Upper lobe of left lung (tissue), 6 donors: ENCODE results near the gene ADGRD1. TPM values are rescaled to one million over a fixed set of nuclear protein-coding genes. Genes with fewer than 3 reads are reported as not detected.

Source experiments
- ATAC-seq, 2 donors: fragments of 200-7000 bp; cut with Tn5 transposase; one replicate each; pipeline ENCODE4 v1.9.1; 2022; ENCODE audit warnings: mild to moderate bottlenecking in 2 of 2, moderate library complexity in 2 of 2; ENCODE audit not compliant: low FRiP score in 2 of 2
- DNase-seq, 2 donors: peaks; one replicate each; pipeline ENCODE4 v3.0.0-alpha.2; 2019 to 2020
- H3K27ac ChIP-seq, 4 donors: fragments of 200-600 bp; sonication (generic); one replicate each; pipeline ENCODE4 v1.5.1; 2016 to 2019
- H3K27me3 ChIP-seq, 4 donors: fragments of 200-600 bp; sonication (generic); one replicate each; pipeline ENCODE4 v1.5.1; 2017 to 2019
- H3K36me3 ChIP-seq, 4 donors: fragments of 200-600 bp; sonication (generic); one replicate each; pipeline ENCODE4 v1.5.1; 2016 to 2019
- H3K4me1 ChIP-seq, 4 donors: fragments of 200-600 bp; sonication (generic); one replicate each; pipeline ENCODE4 v1.5.1; 2018 to 2019
- H3K4me3 ChIP-seq, 4 donors: fragments of 200-600 bp; sonication (generic); one replicate each; pipeline ENCODE4 v1.5.1; 2017 to 2019; ENCODE audit warnings: mild to moderate bottlenecking in 2 of 4, moderate library complexity in 1 of 4
- H3K9me3 ChIP-seq, 4 donors: fragments of 200-600 bp; sonication (generic); one replicate each; pipeline ENCODE4 v1.5.1; 2018 to 2019
- CTCF ChIP-seq, 6 experiments: fragments of 450-650 bp in 4 of 6; fragments of 200-600 bp in 2 of 6; sonication (generic) in 2 of 6; IDR thresholded peaks; one replicate each; pipeline ENCODE4 v1.5.1; 2016 to 2019; ENCODE audit warnings: antibody characterized with exemption in 6 of 6
- EP300 ChIP-seq, 4 donors: sonication (generic); formaldehyde crosslinking; IDR thresholded peaks; one replicate each; pipeline ENCODE4 v1.5.1; 2017; ENCODE audit warnings: antibody characterized with exemption in 4 of 4, control low read depth in 2 of 4
- POLR2A ChIP-seq, 4 donors: fragments of 450-650 bp; IDR thresholded peaks; one replicate each; pipeline ENCODE4 v1.5.1; 2016 to 2017; ENCODE audit warnings: antibody characterized with exemption in 4 of 4, mild to moderate bottlenecking in 2 of 4
- POLR2AphosphoS5 ChIP-seq, 2 donors: sonication (generic); formaldehyde crosslinking; IDR thresholded peaks; one replicate each; pipeline ENCODE4 v1.5.1; 2017; ENCODE audit warnings: antibody characterized with exemption in 2 of 2
- WGBS, 2 donors: methylation state at CpG; one replicate each; pipeline ENCODE4 v1.1.5; 2017 to 2018; 5-methylcytosine and 5-hydroxymethylcytosine counted together
- total RNA-seq, 6 donors: library from RNA; depleted of rRNA in 4 of 6; stranded (reverse); fragments of >200 nt in 4 of 6; gene quantifications; one replicate each; pipeline versions ENCODE4 v1.1.0 to v1.2.1, GENCODE V29; 2016 to 2021
- donor health status: DM: no; HTN: no; CAD: no; lungs with moderate emphysema.
- donor health status: DM: no; HTN: yes; CAD: no; lungs with severe emphysema.

Gene ADGRD1
- total RNA-seq, 6 donors from 2014 or later: 84.2 to 124 (median 94.7) TPM

GRCh38 chr12:131159660-131160059, 206.0 kb downstream of the ADGRD1 start:
- TF ChIP-seq EP300 (IDR thresholded peaks at IDR 0.05) (no peak), CTCF (IDR thresholded peaks at IDR 0.05) (no peak), POLR2AphosphoS5 (IDR thresholded peaks at IDR 0.05) (no peak), POLR2A (IDR thresholded peaks at IDR 0.05) (no peak)
- no peaks in the 10 kb centered on the region for H3K9me3 ChIP-seq
- no peak overlapping the region for H3K27ac ChIP-seq
- WGBS, 2 donors: 36 to 73% methylated on average over 3 of the region's 3 CpGs
- no peaks in the 10 kb centered on the region for H3K4me1 ChIP-seq
- H3K4me3 ChIP-seq: no peak overlapping the region
- no peaks in the 10 kb centered on the region for H3K27me3 ChIP-seq
- ATAC-seq: no peak
- no peaks in the 10 kb centered on the region for H3K36me3 ChIP-seq
- no peak for DNase-seq

DNA sequence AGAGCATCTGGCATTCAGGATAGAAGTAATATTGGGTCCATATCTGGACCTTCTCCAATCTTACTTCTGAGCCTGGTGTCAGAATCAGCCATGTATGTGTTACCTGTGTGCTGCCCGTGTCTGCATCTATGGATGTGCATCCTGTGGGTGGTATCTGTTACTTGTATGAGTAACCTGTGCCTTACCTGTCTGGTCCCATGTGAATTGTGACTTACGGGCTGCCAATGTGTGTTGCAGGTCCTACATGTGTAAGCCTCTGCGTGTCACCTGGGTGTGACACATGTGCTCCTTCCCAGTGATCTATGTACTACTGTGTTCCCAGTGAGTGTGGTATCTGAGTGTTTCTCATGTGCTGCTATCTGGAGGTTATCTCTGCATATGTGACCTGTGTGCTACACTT, 208.4 kb downstream of the ADGRD1 start:
- TF ChIP-seq POLR2A (IDR thresholded peaks at IDR 0.05) (no peak), CTCF (IDR thresholded peaks at IDR 0.05) (no peak), POLR2AphosphoS5 (IDR thresholded peaks at IDR 0.05) (no peak), EP300 (IDR thresholded peaks at IDR 0.05) (no peak)
- H3K27me3 ChIP-seq: no peaks in the 10 kb centered on the region
- DNase-seq (no peak), ATAC-seq (no peak)
- H3K9me3 ChIP-seq: no peaks in the 10 kb centered on the region
- 90 to 100% methylated on average over 1 to 3 of the region's 3 CpGs for WGBS, 2 donors
- no peak overlapping the region for H3K27ac ChIP-seq
- H3K4me1 ChIP-seq: no peaks in the 10 kb centered on the region
- no peak overlapping the region for H3K4me3 ChIP-seq
- no peaks in the 10 kb centered on the region for H3K36me3 ChIP-seq

DNA sequence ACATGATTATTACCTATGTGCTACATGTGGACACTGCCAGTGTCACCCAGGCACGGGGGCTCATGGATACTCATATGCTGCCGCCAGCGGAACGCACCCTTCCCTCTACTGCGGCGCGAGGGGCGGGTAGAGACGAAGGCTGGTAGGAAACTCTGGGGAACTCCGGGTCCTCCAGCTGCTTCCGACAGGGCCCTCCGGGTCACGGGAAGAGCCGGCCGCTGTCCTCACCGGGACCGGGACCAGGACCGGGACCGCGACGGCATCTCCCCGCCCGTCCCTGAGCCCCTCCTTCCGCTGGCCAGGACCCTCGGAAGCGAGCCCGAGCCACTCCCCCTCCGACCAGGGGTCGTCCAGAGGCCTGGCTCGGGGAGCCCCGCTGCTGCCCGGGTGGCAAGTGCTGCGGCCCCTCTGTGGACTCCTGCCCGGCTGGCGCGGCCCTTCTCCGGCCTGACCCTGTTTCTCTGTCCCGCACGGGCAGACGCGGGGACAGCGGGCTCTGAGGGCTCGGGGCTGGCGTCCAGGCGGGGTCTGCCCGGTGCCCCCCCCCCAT, 209.6 kb downstream of the ADGRD1 start:
- ATAC-seq: peak in 1 of 2 donors; percentile 9
- Histone ChIP-seq H3K4me3 (no peak overlapping the region), H3K36me3 (no peaks in the 10 kb centered on the region), H3K9me3 (no peaks in the 10 kb centered on the region), H3K27me3 (no peaks in the 10 kb centered on the region), H3K27ac (no peak overlapping the region), H3K4me1 (peaks cover 0 to 9% (median 0%) of the 10 kb centered on the region in 4 donors)
- 87 to 97% methylated on average over 17 to 46 of the region's 46 CpGs for WGBS, 2 donors
- DNase-seq: peak in 1 of 2 donors; percentile 74
- TF ChIP-seq POLR2AphosphoS5 (IDR thresholded peaks at IDR 0.05) (no peak), EP300 (IDR thresholded peaks at IDR 0.05) (no peak), CTCF (IDR thresholded peaks at IDR 0.05) (no peak), POLR2A (IDR thresholded peaks at IDR 0.05) (no peak)

DNA sequence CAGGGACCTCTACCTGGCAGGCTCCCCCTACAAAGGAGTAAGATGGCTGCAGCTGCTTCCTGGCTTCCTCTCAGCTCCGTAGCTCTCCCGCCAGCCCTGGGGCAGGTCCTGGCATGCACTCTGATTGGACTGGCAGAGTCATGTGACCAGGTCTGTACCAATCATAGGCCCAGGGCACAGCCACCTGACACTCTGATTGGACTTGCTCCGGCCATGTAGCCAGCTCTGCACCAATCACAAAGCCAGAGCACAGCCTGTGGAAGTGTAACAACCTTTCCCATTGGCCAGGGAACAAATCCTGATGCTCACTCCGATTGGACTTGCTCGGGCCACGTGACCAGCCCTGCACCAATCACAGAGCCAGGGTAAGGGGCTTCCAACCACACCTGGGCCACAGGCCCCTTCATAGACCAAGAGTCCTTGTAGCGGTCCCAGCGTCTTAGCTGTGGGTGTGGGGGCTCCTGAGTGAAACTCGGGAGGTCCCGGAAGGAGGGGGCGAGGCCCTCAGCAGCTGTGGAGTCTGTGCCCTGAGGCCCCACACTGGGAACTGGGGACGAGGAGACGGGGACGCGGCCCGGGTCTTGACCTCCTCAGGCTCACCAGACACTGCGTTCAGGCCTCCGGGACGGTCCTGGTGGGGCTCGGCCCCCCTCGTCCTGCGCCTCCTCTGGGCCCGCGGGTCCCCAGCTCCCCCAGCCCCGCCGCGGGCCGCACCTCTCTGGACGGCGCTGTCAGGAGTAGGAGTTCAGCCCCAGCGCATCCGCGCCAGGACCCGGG, 210.6 kb downstream of the ADGRD1 start:
- Histone ChIP-seq H3K4me1 (peaks cover 0 to 9% (median 0%) of the 10 kb centered on the region in 4 donors), H3K36me3 (no peaks in the 10 kb centered on the region), H3K27me3 (no peaks in the 10 kb centered on the region), H3K27ac (no peak overlapping the region), H3K4me3 (no peak overlapping the region), H3K9me3 (no peaks in the 10 kb centered on the region)
- no peak for TF ChIP-seq POLR2AphosphoS5 (IDR thresholded peaks at IDR 0.05)
- no peak for TF ChIP-seq EP300 (IDR thresholded peaks at IDR 0.05)
- no peak for TF ChIP-seq POLR2A (IDR thresholded peaks at IDR 0.05)
- TF ChIP-seq CTCF (IDR thresholded peaks at IDR 0.05): no peak
- no peak for ATAC-seq
- peak in 1 of 2 donors; percentile 66 for DNase-seq
- WGBS, 2 donors: 90 to 94% methylated on average over 13 to 19 of the region's 34 CpGs
